EH (cell line): ENCODE data around the gene GFER.

ENCODE experiments used
- DNase-seq: peaks from one replicate; pipeline ENCODE4 v3.0.0-alpha.2; 2015; ENCODE audit warnings: low read depth

The GFER gene

GRCh38 chr16:1974157-1975070 lies 9.6 kb upstream of the GFER start:
- DNase-seq = no peak

DNA sequence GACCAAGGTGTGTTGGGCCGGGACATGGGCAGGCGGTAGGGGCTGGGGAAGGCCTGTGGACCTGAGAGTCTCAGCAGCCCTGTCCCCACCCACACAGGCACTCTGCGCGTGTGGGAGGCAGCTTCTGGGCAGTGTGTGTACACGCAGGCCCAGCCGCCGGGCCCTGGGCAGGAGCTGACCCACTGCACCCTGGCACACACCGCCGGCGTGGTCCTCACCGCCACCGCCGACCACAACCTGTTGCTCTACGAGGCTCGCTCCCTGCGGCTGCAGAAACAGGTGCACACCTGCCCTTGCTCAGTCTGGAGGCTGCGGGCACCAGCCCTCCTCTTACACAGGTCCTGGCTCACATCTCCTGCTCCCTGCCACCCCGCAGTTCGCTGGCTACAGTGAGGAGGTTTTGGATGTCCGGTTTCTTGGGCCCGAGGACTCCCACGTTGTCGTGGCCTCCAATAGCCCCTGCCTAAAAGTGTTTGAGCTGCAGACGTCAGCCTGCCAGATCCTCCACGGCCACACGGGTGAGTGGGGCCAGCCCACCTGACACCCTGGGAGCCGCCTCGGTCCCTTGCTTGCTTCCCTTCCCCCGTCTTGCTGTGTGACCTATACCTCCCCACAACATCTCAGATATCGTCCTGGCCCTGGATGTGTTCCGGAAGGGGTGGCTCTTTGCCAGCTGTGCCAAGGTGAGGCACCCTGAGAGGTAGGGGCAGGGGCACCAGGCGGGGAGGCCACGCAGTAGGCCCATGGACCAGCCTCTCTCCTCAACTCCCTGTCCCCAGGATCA lies 8.4 kb upstream of the GFER start:
- no peak for DNase-seq

DNA sequence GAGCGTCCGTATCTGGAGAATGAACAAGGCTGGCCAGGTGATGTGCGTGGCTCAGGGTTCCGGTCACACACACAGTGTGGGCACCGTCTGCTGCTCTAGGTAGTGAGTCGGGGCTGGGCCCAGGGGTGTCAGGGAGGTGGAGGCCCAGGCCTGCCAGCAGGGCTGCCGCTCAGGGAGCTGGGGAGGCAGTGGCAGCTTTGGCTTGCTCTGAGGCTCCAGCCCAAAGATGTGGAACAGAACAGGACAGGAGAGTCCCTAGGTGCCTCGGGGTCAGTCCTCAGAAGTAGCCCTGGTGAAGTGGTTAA lies 7.8 kb upstream of the GFER start:
- DNase-seq = no peak

DNA sequence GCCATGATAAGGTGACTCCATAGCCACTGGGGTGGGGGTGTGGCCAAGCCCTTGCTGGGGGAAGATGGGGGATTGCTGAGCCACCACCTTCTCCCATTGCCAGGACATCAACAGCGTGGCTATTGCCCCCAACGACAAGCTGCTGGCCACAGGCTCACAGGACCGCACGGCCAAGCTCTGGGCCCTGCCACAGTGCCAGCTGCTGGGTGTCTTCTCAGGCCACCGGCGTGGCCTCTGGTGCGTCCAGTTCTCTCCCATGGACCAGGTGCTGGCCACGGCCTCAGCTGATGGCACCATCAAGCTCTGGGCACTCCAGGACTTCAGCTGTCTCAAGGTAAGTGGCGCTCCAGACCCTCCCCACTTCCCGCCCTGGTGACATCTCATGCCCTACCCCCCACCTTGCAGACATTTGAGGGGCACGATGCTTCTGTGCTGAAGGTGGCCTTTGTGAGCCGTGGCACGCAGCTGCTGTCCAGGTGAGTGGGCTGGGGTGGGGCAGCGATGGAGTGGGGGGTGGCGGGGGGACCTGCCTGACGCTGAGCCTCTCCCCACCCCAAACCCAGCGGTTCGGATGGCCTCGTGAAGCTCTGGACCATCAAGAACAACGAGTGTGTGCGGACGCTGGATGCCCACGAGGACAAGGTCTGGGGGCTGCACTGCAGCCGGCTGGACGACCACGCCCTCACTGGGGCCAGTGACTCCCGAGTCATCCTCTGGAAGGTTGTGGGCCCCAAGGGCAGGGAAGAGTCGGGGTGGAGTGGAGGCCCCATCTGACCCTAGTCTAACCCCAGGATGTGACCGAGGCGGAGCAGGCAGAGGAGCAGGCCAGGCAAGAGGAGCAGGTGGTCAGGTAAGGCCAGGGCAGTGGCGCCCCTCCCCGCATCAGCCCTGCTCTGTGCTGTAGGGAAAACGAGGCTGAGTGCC lies 6.8 kb upstream of the GFER start:
- DNase-seq = no peak

DNA sequence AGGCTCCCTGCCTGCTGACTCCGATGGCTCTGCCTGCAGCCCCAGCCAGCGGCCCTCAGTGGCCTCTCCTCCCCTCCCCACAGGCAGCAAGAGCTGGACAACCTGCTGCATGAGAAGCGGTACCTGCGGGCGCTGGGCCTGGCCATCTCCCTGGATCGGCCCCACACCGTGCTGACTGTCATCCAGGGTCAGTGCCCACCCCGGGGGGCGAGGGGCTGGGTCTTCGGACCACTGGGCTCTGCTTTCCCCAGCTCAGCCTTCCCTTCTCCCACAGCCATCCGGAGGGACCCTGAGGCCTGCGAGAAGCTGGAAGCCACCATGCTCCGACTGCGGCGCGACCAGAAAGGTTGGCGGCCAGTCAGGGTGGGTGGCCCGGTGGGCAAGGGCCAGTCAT lies 6.1 kb upstream of the GFER start:
- DNase-seq = no peak

GRCh38 chr16:1978476-1979120 lies 5.4 kb upstream of the GFER start:
- no peak for DNase-seq

- no peak for DNase-seq
These were observed 4.5 kb upstream of the GFER start for GRCh38 chr16:1979271-1980029.

GRCh38 chr16:1980030-1980769 lies 3.8 kb upstream of the GFER start:
- DNase-seq = no peak

DNA sequence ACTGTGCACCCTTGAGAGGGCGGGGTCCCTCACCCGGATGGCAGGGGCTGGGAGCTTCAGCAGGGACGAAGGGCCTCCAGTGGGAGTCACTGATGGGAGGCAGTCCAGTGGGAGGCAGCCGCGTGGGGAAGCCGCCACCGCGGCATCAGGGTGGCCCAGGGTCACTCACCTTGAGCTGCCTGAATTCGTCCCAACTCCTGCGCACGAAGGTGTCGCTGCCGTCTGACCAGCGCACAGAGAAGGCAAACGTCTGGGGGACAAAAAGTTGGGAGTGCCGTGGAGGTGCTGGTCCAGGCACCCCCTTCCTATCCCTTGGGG lies 3.3 kb upstream of the GFER start:
- no peak for DNase-seq

GRCh38 chr16:1981398-1981836 lies 2.6 kb upstream of the GFER start, which contains the start of gene NOXO1:
NOXO1 (minus strand) TSS chr16:1981469; CDS start chr16:1981179, 290 bp downstream.
- no peak for DNase-seq

- no peak for DNase-seq
These were observed 2.0 kb upstream of the GFER start for GRCh38 chr16:1982013-1982433.

- DNase-seq = no peak
These were observed 926 bp upstream of the GFER start for GRCh38 chr16:1982991-1983543.

DNA sequence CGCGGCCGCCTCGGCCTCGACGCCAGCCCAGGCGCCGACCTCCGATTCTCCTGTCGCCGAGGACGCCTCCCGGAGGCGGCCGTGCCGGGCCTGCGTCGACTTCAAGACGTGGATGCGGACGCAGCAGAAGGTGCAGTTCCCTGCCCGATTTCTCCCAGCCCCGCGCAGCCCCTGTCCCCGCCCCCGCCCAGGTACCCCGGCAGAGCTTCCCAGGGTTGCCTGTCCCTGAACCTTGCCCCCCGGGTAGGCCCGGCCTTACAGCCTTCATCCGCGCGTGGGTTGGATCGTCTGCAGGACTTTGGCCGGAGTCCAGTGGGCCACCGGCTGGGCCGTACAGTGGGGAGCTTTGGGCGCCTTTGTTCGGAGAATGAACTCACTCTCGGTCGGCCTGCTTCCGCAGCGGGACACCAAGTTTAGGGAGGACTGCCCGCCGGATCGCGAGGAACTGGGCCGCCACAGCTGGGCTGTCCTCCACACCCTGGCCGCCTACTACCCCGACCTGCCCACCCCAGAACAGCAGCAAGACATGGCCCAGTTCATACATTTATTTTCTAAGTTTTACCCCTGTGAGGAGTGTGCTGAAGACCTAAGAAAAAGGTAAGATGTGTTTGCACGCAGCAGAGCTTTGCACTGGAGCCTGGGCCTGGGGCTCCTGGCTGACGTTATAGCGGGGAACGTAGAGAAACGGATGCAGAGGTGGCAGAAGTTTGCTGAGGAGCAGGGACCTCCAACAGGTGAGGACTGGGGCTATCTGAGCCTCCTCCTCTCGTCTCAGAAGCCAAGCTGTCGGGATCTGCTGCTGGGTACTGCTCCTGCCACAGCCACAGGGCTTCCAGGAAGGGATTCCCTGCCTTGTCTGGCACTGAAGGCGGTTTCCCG lies 593 bp downstream of the GFER start:
- peak; percentile 31 for DNase-seq

DNA sequence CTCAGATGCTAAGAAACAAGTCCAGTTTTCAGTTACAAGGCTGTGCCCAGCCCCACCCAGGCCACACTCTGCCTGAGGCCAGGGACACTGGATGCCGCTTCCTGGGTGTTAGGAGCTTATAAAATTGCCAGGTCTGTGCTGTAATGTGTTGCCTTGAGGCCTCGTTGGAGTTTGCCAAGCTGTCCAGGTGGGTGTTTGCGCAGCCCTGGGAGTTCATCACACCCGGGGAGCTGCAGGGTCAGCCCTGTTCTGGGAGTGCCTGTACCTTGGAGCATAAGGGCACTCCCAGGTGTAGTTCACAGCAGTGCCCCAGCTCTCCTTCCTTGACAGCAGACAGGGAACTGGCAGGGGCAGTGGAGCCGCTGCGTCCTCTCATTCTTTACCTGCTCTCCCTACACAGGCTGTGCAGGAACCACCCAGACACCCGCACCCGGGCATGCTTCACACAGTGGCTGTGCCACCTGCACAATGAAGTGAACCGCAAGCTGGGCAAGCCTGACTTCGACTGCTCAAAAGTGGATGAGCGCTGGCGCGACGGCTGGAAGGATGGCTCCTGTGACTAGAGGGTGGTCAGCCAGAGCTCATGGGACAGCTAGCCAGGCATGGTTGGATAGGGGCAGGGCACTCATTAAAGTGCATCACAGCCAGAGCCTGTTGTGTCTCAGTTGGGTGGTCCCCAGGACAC lies 1.6 kb downstream of the GFER start:
- no peak for DNase-seq

- DNase-seq = no peak
These were observed 3.2 kb downstream of the GFER start for GRCh38 chr16:1987198-1987597.

DNA sequence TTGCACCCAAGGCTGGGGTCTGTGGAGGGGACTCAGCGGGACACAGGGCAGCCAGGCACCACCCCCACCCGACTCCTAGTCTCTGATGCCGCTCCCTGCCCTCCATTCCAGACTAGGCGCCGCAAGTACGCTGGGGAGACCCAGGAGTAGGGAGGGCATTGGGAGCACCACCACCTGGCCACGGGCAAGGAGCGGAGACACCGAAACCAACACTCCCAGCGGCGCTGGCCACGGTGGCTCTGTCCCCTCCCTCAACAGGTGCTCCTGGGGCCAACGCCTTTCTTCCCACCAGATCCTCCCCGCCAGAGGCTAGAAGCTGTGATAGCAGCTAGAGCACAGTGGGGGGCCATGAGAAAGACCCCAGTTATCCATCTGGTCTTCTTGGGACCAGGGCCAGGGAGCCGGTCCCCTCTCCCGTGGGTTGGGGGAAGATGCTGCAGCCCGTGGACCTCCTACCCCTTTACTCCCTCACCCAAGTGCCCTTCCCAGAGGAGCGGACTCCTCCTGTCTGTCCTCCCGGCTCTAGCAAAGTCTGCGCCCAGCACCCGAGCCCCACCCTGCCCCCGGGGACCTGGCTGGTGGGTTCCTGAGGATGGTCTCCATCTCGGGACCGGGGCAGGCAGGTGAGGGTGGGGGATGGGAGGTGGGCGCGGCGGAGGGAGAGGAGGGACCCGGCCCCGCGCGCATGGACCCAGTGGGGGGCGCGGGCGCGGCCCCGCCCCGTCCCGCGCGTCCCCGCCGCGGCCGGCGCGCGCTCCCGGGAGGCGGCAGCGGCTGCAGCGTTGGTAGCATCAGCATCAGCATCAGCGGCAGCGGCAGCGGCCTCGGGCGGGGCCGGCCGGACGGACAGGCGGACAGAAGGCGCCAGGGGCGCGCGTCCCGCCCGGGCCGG lies 5.5 kb downstream of the GFER start, which contains the start of gene SYNGR3:
TSS of gene SYNGR3 (plus strand) at position 762 of the 892 bp plus-strand sequence. CDS start 133 bp downstream, outside the sequence.
- DNase-seq = peak; percentile 31

- no peak for DNase-seq
These were observed 6.0 kb downstream of the GFER start for GRCh38 chr16:1990101-1990350.
